Measurements from ENCODE around the gene CTXND1. TPM values are rescaled to one million over a fixed set of nuclear protein-coding genes. Genes with fewer than 3 reads are reported as not detected.

Gene CTXND1
- total RNA-seq, 1 experiment from 2014 or later, result not detected

- H2BK120ac ChIP-seq (ENCODE audit: low read depth, low read length, poor library complexity, severe bottlenecking), result no peak overlapping the region
- H3K27ac Mint-ChIP-seq, result no peak overlapping the region
- H2BK15ac ChIP-seq (ENCODE audit: low read depth, low read length), result no peak overlapping the region
- no peak overlapping the region for H3K56ac ChIP-seq (ENCODE audit: insufficient read length, low read depth, low read length)
- no peak overlapping the region for H4K91ac ChIP-seq (ENCODE audit: insufficient read length, low read depth, low read length)
- WGBS (ENCODE audit: extremely low coverage, insufficient read length, low lambda C conversion rate), result no CpG with 5 or more reads among the region's 12 CpGs
- no peak for DNase-seq
- H2BK20ac ChIP-seq (ENCODE audit: low read depth, low read length, poor library complexity, severe bottlenecking), result no peak overlapping the region
- H3K79me2 ChIP-seq (ENCODE audit: insufficient read depth, low read length), result no peaks in the 10 kb centered on the region
- no peaks in the 10 kb centered on the region for H3K23me2 ChIP-seq (ENCODE audit: insufficient read length, low read depth, low read length, poor library complexity, severe bottlenecking)
- no peaks in the 10 kb centered on the region for H3K79me1 ChIP-seq (ENCODE audit: insufficient read depth, low read depth, low read length, poor library complexity, severe bottlenecking)
- no peak overlapping the region for H3K14ac ChIP-seq (ENCODE audit: insufficient read depth, low read length)
- no peak overlapping the region for H3T11ph ChIP-seq (ENCODE audit: low read length)
- H3K18ac ChIP-seq (ENCODE audit: insufficient read length, low read depth, low read length), result no peak overlapping the region
- H3K27me3 ChIP-seq (ENCODE audit: insufficient read depth, low read length), result no peaks in the 10 kb centered on the region
- no peak overlapping the region for H3K27ac ChIP-seq (ENCODE audit: insufficient read length, low read depth, low read length)
- no peak overlapping the region for H4K5ac ChIP-seq (ENCODE audit: insufficient read length, low read depth, low read length)
- no peak overlapping the region for H4K8ac ChIP-seq (replicated peaks; ENCODE audit: insufficient read length, low read depth, low read length)
- H3K9me3 Mint-ChIP-seq, result no peaks in the 10 kb centered on the region
- H3K36me3 Mint-ChIP-seq (ENCODE audit: insufficient read depth in 1 of 3, low read depth in 3 of 3), result peaks cover 10 to 28% (median 17%) of the 10 kb centered on the region in 3 experiments; a peak in 6 of 7 replicates
- H2AFZ ChIP-seq (ENCODE audit: low read length), result no peak overlapping the region
- peaks cover 4% of the 10 kb centered on the region for H4K20me1 ChIP-seq (ENCODE audit: control insufficient read depth, insufficient read depth, insufficient read length)
- H3K4me1 ChIP-seq (ENCODE audit: insufficient read depth, low read length), result no peaks in the 10 kb centered on the region
- no peak overlapping the region for H3K4ac ChIP-seq (ENCODE audit: low read depth, low read length)
- H3K4me2 ChIP-seq (ENCODE audit: insufficient read depth, insufficient read length, low read length), result no peak overlapping the region
- H3K23ac ChIP-seq (ENCODE audit: insufficient read length, low read depth, low read length), result no peak overlapping the region
- H2BK12ac ChIP-seq (ENCODE audit: insufficient read length, low read depth, low read length), result no peak overlapping the region
- no peak overlapping the region for H3K4me3 Mint-ChIP-seq
- no peaks in the 10 kb centered on the region for H3K27me3 Mint-ChIP-seq (ENCODE audit: low read depth)
- no peaks in the 10 kb centered on the region for H3K9me3 ChIP-seq (ENCODE audit: control insufficient read depth, low read depth, low read length)
- no peaks in the 10 kb centered on the region for H3K4me1 Mint-ChIP-seq
- no peak for TF ChIP-seq CTCF (conservative IDR thresholded peaks at IDR 0.05)
- H2BK5ac ChIP-seq (ENCODE audit: insufficient read length, low read length), result no peak overlapping the region
- no peak overlapping the region for H2AK5ac ChIP-seq (ENCODE audit: insufficient read length, low read length)
- H3K9ac ChIP-seq (ENCODE audit: extremely low read depth, insufficient read length, low read length), result no peak overlapping the region
Measured at GRCh38 chr15:80169768-80170357, 82.2 kb downstream of the CTXND1 start.
